ENCODE data around the gene KCMF1.

DNA sequence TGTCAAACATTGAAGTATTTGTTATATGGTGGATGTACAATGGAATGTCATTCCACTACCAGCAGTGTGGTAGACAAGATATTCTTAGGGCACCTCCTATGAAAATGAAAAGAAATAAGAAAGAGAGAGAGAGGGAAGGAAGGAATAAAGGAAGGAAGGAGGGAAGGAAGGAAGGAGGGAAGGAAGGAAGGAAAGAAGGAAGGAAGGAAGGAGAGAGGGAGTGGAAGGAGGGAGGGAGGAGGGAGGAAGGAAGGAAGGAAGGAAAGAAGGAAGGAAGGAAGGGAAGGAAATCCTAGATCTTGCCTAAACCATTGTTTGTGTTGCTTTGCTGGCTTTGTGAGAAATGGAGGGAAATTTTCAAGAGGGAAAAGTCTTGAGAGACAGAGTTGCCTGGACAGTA is 112.1 kb downstream of the KCMF1 start:
- TF ChIP-seq TEAD4 (IDR thresholded peaks at IDR 0.05) (no peak), FOXM1 (IDR thresholded peaks at IDR 0.05; ENCODE audit: borderline replicate concordance, low read depth) (no peak), EGR1 (IDR thresholded peaks at IDR 0.05) (no peak), CREB1 (IDR thresholded peaks at IDR 0.05; ENCODE audit: low read depth) (no peak)
- TF ChIP-seq, protein P1, sequence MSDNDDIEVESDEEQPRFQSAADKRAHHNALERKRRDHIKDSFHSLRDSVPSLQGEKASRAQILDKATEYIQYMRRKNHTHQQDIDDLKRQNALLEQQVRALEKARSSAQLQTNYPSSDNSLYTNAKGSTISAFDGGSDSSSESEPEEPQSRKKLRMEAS (IDR thresholded peaks at IDR 0.05), result no peak
